Smooth muscle cell (in vitro differentiated cells): ENCODE results near the gene MAML2. TPM values are rescaled to one million over a fixed set of nuclear protein-coding genes. Genes with fewer than 3 reads are reported as not detected.

Source experiments
- DNase-seq: peaks from one replicate; lab custom pipeline; 2025; ENCODE audit not compliant: unreplicated experiment; lab: John Stamatoyannopoulos, UW
- H2AFZ ChIP-seq: fragments of 200-600 bp; sonication (generic); 2 replicates; pipeline ENCODE4 v1.6.0; 2016; ENCODE audit warnings: antibody characterized with exemption, low read depth, mild to moderate bottlenecking
- H3F3A ChIP-seq: fragments of 200-600 bp; sonication (generic); 2 replicates; pipeline ENCODE4 v1.6.0; 2017; ENCODE audit warnings: antibody characterized with exemption, low read depth
- H3K27ac ChIP-seq: fragments of 200-600 bp; sonication (generic); 2 replicates; pipeline ENCODE4 v1.5.1; 2016; ENCODE audit warnings: low read depth, mild to moderate bottlenecking
- H3K27me3 ChIP-seq: fragments of 200-600 bp; sonication (generic); 2 replicates; pipeline ENCODE4 v1.6.1; 2016; ENCODE audit warnings: low read depth, mild to moderate bottlenecking
- H3K36me3 ChIP-seq: fragments of 200-600 bp; sonication (generic); 2 replicates; pipeline ENCODE4 v1.5.1; 2016; ENCODE audit warnings: low read depth
- H3K4me1 ChIP-seq: fragments of 200-600 bp; sonication (generic); 2 replicates; pipeline ENCODE4 v1.5.1; 2016; ENCODE audit warnings: low read depth
- H3K4me2 ChIP-seq: fragments of 200-600 bp; sonication (generic); 2 replicates; pipeline ENCODE4 v1.6.0; 2016; ENCODE audit warnings: mild to moderate bottlenecking
- H3K4me3 ChIP-seq: fragments of 200-600 bp; sonication (generic); 2 replicates; pipeline ENCODE4 v1.5.1; 2016; ENCODE audit warnings: mild to moderate bottlenecking
- H3K79me2 ChIP-seq: fragments of 200-600 bp; sonication (generic); 2 replicates; pipeline ENCODE4 v1.6.0; 2016; ENCODE audit warnings: low read depth, mild to moderate bottlenecking
- H3K9ac ChIP-seq: fragments of 200-600 bp; sonication (generic); 2 replicates; pipeline ENCODE4 v1.6.0; 2016; ENCODE audit warnings: low read depth
- H3K9me3 ChIP-seq: fragments of 200-600 bp; sonication (generic); replicated peaks from 2 replicates; pipeline ENCODE4 v1.5.1; 2016; ENCODE audit warnings: low read depth
- H4K20me1 ChIP-seq: fragments of 200-600 bp; sonication (generic); 2 replicates; pipeline ENCODE4 v1.6.0; 2016; ENCODE audit warnings: low read depth
- WGBS: methylation state at CpG from one replicate; pipeline ENCODE4 v1.1.7; 2016; ENCODE audit warnings: low lambda C conversion rate; 5-methylcytosine and 5-hydroxymethylcytosine counted together
- polyA plus RNA-seq: library from polyadenylated mRNA; unstranded; fragments of >200 nt; fragmentation: Nextera tagmentation; extraction: Ambion mirVana; gene quantifications from 2 replicates; pipeline ENCODE4 v1.2.1, GENCODE V29; 2016
- total RNA-seq: library from RNA; depleted of rRNA; stranded (reverse); fragments of >200 nt; gene quantifications from 2 replicates; pipeline ENCODE4 v1.2.3, GENCODE V29; 2014
- TF ChIP-seq, protein P1 (sequence below): fragments of 200-600 bp; sonication (generic); IDR thresholded peaks from 2 replicates; pipeline ENCODE4 v1.5.1; 2017; ENCODE audit warnings: borderline replicate concordance, mild to moderate bottlenecking, antibody characterized with exemption; ENCODE audit not compliant: insufficient read depth, poor library complexity, severe bottlenecking

Gene MAML2
- total and polyA plus RNA-seq, 2 experiments from 2014 or later, result 8.7 to 52.4 TPM

DNA sequence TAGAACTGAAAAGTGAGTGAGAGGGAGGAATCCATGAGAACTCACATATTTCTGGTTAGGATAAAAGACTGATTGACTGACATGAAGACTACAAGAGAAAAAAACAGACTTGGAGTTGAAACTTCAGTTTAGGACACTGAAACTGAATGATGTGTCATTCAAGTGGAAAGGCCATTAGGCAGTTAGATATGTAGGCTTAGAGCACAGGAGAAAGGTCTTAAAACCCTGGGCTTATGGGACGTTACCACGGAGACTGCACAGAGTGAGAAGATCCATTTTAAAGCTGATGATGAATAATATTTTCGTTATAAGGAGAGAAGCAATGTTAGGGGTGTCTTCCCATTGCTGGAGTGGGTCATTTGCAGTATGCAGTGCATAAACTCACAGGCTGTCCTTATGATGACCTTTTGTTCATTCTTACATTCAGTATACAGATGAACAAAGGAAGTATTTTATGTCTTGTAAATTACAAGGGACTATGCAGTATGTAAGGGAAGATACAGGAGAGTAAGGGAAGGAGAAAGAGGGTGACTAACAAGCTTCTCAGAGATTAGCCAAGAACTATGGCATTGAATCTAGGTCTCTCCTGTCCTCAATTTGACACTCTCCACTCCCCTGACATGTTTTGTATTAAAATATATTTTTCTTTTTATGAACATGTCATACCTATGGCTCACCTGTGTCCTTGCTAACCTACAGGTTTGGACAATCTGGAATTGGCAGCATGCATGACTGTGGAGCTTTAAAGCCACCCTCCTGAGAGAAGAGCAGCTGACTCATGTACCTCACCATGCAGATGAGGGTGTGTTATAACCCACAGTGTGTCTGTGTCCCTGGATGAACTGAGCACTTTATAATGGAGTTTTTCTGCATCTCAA is 63.7 kb downstream of the MAML2 start:
- Histone ChIP-seq H3F3A (peaks cover 19% of the 10 kb centered on the region), H3K27ac (peak overlapping the region; percentile 76), H3K79me2 (peaks cover 96% of the 10 kb centered on the region), H3K4me1 (peaks cover 15% of the 10 kb centered on the region), H3K4me2 (peak overlapping the region; percentile 45), H4K20me1 (peaks cover 48% of the 10 kb centered on the region), H3K4me3 (no peak overlapping the region), H2AFZ (no peak overlapping the region), H3K36me3 (no peaks in the 10 kb centered on the region), H3K27me3 (no peaks in the 10 kb centered on the region), H3K9ac (no peak overlapping the region), H3K9me3 (no peaks in the 10 kb centered on the region)
- DNase-seq, result no peak
- 36% methylated on average over 3 of the region's 3 CpGs for WGBS
- TF ChIP-seq, protein P1, sequence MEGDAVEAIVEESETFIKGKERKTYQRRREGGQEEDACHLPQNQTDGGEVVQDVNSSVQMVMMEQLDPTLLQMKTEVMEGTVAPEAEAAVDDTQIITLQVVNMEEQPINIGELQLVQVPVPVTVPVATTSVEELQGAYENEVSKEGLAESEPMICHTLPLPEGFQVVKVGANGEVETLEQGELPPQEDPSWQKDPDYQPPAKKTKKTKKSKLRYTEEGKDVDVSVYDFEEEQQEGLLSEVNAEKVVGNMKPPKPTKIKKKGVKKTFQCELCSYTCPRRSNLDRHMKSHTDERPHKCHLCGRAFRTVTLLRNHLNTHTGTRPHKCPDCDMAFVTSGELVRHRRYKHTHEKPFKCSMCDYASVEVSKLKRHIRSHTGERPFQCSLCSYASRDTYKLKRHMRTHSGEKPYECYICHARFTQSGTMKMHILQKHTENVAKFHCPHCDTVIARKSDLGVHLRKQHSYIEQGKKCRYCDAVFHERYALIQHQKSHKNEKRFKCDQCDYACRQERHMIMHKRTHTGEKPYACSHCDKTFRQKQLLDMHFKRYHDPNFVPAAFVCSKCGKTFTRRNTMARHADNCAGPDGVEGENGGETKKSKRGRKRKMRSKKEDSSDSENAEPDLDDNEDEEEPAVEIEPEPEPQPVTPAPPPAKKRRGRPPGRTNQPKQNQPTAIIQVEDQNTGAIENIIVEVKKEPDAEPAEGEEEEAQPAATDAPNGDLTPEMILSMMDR, result no peak

DNA sequence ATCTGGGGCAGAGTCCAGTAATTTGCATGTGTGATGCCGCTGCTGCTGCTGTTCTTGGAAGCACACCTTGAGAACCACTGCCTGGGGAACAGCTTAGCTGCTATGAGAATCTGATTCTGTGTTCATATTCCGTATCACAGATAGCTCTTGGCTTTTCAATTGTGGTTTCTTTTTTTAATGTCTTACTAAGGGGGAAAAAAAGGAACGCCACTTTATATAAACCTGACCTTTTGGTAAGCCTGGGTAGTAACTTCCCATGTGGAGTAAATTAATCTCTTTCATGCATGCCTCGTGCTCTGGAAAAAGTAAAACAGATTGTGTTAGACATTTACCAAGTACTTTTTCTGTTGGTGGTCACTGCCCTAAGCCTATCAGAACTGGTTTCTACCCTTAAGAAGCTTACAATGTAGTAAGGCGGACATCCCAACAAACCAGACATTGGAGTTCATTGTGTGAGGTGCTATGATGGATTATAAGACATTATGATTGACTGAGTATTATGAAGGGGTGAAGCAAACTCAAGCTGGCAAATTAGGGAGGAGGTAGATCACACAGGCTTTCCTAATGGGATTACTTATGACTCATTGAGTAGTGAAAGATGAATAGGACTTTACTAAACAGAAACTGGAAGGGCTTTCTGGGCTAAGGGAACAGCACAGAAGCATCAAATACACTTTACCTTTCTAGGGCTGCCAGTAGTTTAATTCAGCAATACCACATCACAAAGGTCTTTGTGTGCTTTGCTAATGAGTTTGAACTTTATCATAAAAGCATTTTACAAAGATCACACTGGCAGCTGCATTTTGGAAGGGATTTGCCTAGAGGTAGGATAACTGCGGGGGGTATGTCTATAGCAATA is 64.7 kb downstream of the MAML2 start:
- Histone ChIP-seq H3K4me2 (no peak overlapping the region), H3K4me1 (peaks cover 17% of the 10 kb centered on the region), H2AFZ (no peak overlapping the region), H3K27me3 (no peaks in the 10 kb centered on the region), H3K4me3 (no peak overlapping the region), H4K20me1 (peaks cover 45% of the 10 kb centered on the region), H3K79me2 (peaks cover 96% of the 10 kb centered on the region), H3K9me3 (no peaks in the 10 kb centered on the region), H3K9ac (no peak overlapping the region), H3K27ac (peak overlapping the region; percentile 76), H3F3A (peaks cover 19% of the 10 kb centered on the region), H3K36me3 (no peaks in the 10 kb centered on the region)
- TF ChIP-seq, protein P1, result no peak
- WGBS, result 82% methylated on average over 6 of the region's 6 CpGs
- no peak for DNase-seq

DNA sequence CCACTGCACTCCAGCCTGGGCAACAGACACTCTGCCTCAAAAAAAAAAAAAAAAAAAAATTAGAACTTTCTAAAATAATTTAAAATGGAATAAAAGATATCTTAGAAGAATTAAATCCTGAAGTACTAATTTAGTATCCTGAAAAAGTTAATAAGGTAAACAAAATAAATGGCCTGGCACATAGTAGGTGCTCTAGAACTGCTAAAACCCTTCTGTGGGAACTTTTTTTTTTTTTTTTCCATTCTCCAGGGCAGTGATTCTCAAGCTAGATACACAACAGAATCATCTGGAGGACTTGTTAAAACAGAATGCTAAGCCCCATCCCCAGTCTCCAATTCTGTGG is 65.3 kb downstream of the MAML2 start:
- Histone ChIP-seq H3K27ac (peak overlapping the region; percentile 76), H2AFZ (no peak overlapping the region), H4K20me1 (peaks cover 39% of the 10 kb centered on the region), H3K36me3 (no peaks in the 10 kb centered on the region), H3K4me2 (no peak overlapping the region), H3K4me3 (no peak overlapping the region), H3K27me3 (no peaks in the 10 kb centered on the region), H3K9me3 (no peaks in the 10 kb centered on the region), H3F3A (peaks cover 19% of the 10 kb centered on the region), H3K4me1 (peaks cover 23% of the 10 kb centered on the region), H3K79me2 (peaks cover 96% of the 10 kb centered on the region), H3K9ac (no peak overlapping the region)
- TF ChIP-seq, protein P1, result no peak
- DNase-seq, result no peak
